Activated CD8-positive, alpha-beta memory T cell treated with anti-CD3 and anti-CD28 coated beads for 24 hours (primary cell): ENCODE data around the gene SRGAP2B.
"Not testable (repeated sequence)": the region's sequence is repeated elsewhere in the genome, so short reads cannot be mapped to it uniquely, and the experiment has no call there.

Experiments
- DNase-seq: peaks from one replicate; pipeline ENCODE4 v3.0.0-alpha.2; 2020

Gene SRGAP2B

DNA sequence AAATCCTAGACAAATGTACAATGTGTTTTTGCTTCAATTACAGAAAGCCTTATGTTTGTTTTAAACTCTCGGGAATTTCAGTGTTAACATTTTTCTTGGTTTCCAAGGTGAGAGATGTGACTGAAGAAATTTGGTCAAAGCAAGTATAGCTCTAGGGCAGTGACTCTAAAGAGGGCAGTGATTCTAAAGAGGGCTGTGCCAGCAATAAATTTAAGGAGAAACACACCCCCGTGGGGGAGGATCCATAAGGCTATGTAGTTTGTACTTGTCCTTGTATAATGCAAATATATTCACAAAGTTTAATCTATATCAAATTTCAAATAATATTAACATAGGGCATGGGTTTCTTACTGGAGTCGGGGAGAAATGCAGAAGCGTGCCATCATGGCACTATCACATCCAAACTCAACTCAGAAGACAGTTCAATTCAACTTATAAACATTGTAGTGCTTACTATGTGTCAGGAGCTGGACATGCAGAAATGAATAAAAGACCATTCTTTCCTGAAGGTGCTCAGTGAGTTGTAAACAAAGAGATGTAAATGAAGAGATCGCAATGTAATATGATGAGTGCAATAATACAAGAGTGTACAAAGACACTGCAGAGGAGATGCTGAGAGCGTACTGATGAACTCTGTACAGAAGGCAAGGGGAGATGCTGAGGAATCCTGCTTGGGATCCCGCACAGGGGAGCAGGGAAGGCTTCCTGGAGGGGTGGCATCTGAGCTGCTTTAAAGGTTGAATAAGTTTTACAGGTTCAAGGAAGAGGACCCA is 12.5 kb downstream of the SRGAP2B start:
- DNase-seq, result not testable (repeated sequence)

- DNase-seq, result not testable (repeated sequence)
Observed at GRCh38 chr1:145080193-145080592, 14.9 kb downstream of the SRGAP2B start.

- not testable (repeated sequence) for DNase-seq
Observed at GRCh38 chr1:145079737-145080136, 15.4 kb downstream of the SRGAP2B start.

GRCh38 chr1:145078787-145079370 is 16.2 kb downstream of the SRGAP2B start:
- DNase-seq, result not testable (repeated sequence)

DNA sequence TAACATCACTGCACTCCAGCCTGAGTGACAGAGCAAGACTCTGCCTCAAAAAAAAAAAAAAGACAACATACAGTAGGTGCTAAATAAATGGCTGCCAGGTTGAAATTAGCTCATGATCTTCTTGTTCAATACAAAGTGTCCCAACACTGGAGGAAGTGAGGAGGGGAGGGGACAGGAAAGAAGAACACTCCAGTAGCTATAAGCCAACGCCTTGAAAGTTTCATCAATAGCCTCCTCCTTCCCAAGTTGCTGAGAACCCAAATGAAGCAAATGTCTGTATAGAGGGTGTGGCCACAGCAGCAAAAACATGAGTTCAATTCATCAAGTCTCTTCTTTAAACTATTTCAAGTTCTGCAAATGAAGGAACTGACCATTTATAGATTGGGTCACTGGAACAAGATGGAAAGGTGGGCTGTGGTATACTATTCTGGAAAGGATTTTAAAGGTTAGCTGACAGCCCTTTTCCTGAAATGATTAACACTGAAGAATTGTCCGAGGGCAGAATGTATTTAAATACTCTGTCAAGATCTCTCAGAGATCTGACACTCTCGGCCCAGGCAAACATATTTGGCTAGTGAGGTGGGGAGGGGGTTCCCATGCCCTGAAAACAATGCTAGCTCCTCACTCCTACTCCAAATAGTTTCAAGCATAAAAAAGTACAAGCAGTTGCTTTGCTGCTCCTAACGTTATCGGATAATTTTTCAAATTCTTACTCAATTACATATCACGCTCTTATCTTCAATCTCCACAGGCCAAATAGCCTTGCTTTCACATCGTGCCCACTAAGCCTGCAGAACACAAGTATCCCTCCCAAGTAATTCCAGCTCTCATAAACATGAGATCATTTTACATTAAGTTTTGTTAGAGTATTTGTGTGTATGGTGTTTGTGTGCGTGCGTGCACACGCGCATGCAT is 17.0 kb downstream of the SRGAP2B start:
- DNase-seq, result not testable (repeated sequence)

DNA sequence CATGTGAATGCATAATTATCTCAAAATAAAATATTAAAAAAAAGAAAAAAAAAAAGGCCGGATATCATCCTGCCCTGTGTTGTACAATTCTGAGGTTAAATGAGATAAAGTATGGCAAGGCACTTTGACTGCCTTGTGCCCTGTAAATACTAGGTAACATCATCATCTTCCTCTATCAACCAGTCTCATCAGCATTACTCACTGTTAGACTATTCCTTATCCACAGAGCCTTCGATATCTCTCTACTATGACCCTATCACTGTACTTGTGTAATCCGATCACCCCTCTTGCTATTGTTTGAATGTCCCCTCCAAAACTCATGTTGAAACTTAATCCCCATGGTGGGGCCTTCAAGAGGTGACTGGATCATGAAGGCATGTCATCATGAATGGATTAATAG is 18.3 kb downstream of the SRGAP2B start:
- not testable (repeated sequence) for DNase-seq

- DNase-seq, result not testable (repeated sequence)
Observed at GRCh38 chr1:145074021-145074559, 21.0 kb downstream of the SRGAP2B start.

- DNase-seq, result not testable (repeated sequence)
Observed at GRCh38 chr1:145071569-145071968, 23.6 kb downstream of the SRGAP2B start.

- not testable (repeated sequence) for DNase-seq
Observed at GRCh38 chr1:145066486-145066885, 28.6 kb downstream of the SRGAP2B start.

- not testable (repeated sequence) for DNase-seq
Observed at GRCh38 chr1:145065194-145065826, 29.8 kb downstream of the SRGAP2B start.

DNA sequence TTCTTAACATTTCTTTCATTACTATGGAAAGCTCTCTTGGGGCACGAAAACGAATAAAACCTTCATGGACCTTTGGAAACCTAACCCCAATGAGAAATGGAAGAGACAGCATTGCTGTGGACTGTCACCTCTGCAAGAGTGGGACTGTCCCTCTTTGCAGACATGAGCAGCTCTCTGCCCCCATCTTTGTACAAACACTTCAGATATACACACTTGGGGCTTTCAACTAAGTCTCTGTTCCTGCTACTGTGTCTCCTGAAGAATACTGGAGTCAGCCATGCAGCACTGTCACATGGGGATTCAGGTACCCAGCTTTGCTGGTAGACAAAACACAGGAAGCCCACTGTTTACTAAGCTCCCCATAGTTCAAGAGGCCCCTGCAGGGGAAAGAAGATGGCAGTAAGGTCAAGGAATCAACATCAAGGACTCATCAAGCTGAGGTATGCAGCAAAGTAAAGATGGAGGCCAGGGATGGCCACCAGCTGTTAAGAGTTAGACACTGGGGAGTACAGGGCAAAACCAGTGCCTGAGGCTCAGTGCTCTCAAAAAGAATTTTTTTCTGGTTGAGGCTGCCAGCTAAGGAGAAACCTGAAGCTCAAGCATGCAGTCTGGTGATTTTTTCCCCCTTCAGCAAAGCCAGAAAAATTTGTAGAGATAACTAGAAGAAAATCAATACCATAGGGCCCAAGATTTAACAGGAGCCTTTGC is 31.0 kb downstream of the SRGAP2B start:
- DNase-seq, result not testable (repeated sequence)

DNA sequence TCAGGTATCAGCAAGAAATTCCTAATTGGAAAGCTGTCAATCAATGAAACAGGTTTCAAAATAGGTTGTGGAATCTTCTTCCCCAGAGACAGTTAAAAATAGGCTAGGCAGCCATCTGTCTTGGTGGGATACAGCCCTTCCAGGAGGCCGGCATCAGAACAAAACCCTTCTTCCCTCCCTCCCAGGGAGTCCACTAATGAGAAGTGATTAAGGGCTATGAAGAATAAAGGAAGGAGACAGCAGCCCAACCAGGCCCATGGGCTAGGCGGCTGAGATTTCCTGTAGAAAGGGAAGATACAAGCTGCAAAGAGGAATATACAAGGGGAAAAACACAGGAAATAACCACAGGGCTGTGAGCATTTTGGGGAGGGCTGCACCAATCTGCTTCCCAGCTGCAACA is 31.8 kb downstream of the SRGAP2B start:
- not testable (repeated sequence) for DNase-seq

GRCh38 chr1:145058184-145058583 is 36.9 kb downstream of the SRGAP2B start:
- not testable (repeated sequence) for DNase-seq

DNA sequence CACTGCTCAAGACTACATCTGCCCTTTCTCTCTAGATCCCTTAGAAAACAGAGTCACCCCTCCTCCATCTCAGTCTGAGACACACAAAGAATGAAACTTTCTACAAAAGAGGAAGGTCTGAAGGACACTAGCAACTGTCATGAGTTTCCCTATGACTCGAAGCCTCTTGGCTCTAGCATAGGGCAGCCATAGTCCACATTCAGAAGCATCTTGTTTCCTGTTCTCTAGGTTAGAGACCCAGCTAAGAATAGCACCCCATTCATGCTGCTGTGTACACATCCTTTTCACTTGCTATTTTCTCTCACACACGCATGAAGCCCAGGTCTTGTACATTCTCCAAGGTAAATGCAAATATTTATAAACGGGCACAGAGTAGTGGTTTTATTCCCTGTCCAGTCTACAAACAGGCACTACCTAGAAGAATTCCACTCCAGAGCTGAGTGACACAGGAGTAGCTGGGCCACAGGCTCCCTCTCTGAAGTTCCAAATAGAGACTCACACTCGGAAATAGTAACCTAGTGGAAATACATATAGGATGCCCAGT is 39.8 kb downstream of the SRGAP2B start:
- DNase-seq, result not testable (repeated sequence)

GRCh38 chr1:145053428-145053827 is 41.7 kb downstream of the SRGAP2B start:
- DNase-seq, result not testable (repeated sequence)

GRCh38 chr1:145052019-145052776 is 42.9 kb downstream of the SRGAP2B start:
- DNase-seq, result not testable (repeated sequence)

- DNase-seq, result not testable (repeated sequence)
Observed at GRCh38 chr1:145048181-145048856, 46.8 kb downstream of the SRGAP2B start.

DNA sequence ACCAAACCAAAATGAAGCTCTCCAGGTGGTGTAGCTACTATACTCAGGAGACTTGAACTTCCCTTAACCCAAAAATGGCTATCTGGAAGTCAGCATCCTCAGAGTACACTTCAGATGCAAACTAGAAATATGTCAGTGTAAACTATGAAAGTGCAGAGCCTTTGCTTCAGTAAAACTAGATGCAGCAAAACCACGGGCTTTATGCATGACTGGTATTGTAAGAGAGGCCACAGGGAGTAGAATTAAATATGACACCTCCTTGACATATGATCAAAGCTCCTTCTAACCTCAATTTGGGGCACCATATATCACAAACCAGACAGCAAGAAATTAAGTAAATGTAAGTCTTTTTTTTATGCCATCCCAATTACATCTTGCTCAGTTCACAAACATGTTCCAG is 47.6 kb downstream of the SRGAP2B start:
- DNase-seq, result not testable (repeated sequence)

- DNase-seq, result not testable (repeated sequence)
Observed at GRCh38 chr1:145045571-145046273, 49.4 kb downstream of the SRGAP2B start.
